ENCODE measurements around the gene BRINP2.

The BRINP2 gene

GRCh38 chr1:177170756-177171535, at the start of gene BRINP2:
Gene BRINP2, plus strand, starts transcription at chr1:177170958. Its CDS starts 58,919 bp downstream, at chr1:177229877.
- H3K4me1 ChIP-seq (ENCODE audit: control insufficient read depth in 2 of 2, insufficient read depth in 2 of 2, low read length in 2 of 2), result peaks cover 0 to 2% of the 10 kb centered on the region in 2 donors
- no peak within 1 kb of the TSS for H3K9ac ChIP-seq (ENCODE audit: low read depth in 1 of 2, low read length in 2 of 2)
- peak within 1 kb of the TSS in 1 of 2 donors; percentile 16 for H3K4me3 ChIP-seq (ENCODE audit: low read length in 2 of 2)
- H3K36me3 ChIP-seq (ENCODE audit: control insufficient read depth in 2 of 2, insufficient read depth in 2 of 2, low read length in 2 of 2), result no peaks in the 10 kb centered on the region
- peaks cover 26 to 41% of the 10 kb centered on the region in 2 donors for H3K27me3 ChIP-seq (ENCODE audit: control insufficient read depth in 2 of 2, insufficient read depth in 2 of 2, low read length in 2 of 2)
- no peaks in the 10 kb centered on the region for H3K9me3 ChIP-seq (ENCODE audit: control insufficient read depth in 2 of 2, low read length in 2 of 2)
- no peak within 1 kb of the TSS for H3K27ac ChIP-seq (ENCODE audit: low read depth in 2 of 2, low read length in 2 of 2)

GRCh38 chr1:177122461-177123251, 48.1 kb upstream of the BRINP2 start:
- Histone ChIP-seq H3K27ac (ENCODE audit: low read depth in 2 of 2, low read length in 2 of 2) (no peak overlapping the region), H3K9me3 (ENCODE audit: control insufficient read depth in 2 of 2, low read length in 2 of 2) (no peaks in the 10 kb centered on the region), H3K27me3 (ENCODE audit: control insufficient read depth in 2 of 2, insufficient read depth in 2 of 2, low read length in 2 of 2) (no peaks in the 10 kb centered on the region), H3K4me3 (ENCODE audit: low read length in 2 of 2) (no peak overlapping the region), H3K36me3 (ENCODE audit: control insufficient read depth in 2 of 2, insufficient read depth in 2 of 2, low read length in 2 of 2) (no peaks in the 10 kb centered on the region), H3K4me1 (ENCODE audit: control insufficient read depth in 2 of 2, insufficient read depth in 2 of 2, low read length in 2 of 2) (no peaks in the 10 kb centered on the region), H3K9ac (ENCODE audit: low read depth in 1 of 2, low read length in 2 of 2) (no peak overlapping the region)

GRCh38 chr1:177124577-177125278, 46.0 kb upstream of the BRINP2 start:
- no peak overlapping the region for H3K27ac ChIP-seq (ENCODE audit: low read depth in 2 of 2, low read length in 2 of 2)
- no peaks in the 10 kb centered on the region for H3K36me3 ChIP-seq (ENCODE audit: control insufficient read depth in 2 of 2, insufficient read depth in 2 of 2, low read length in 2 of 2)
- H3K27me3 ChIP-seq (ENCODE audit: control insufficient read depth in 2 of 2, insufficient read depth in 2 of 2, low read length in 2 of 2), result no peaks in the 10 kb centered on the region
- H3K4me3 ChIP-seq (ENCODE audit: low read length in 2 of 2), result no peak overlapping the region
- H3K9ac ChIP-seq (ENCODE audit: low read depth in 1 of 2, low read length in 2 of 2), result no peak overlapping the region
- no peaks in the 10 kb centered on the region for H3K4me1 ChIP-seq (ENCODE audit: control insufficient read depth in 2 of 2, insufficient read depth in 2 of 2, low read length in 2 of 2)
- H3K9me3 ChIP-seq (ENCODE audit: control insufficient read depth in 2 of 2, low read length in 2 of 2), result no peaks in the 10 kb centered on the region

- H3K9ac ChIP-seq (ENCODE audit: low read depth in 1 of 2, low read length in 2 of 2), result no peak overlapping the region
- H3K4me1 ChIP-seq (ENCODE audit: control insufficient read depth in 2 of 2, insufficient read depth in 2 of 2, low read length in 2 of 2), result no peaks in the 10 kb centered on the region
- no peaks in the 10 kb centered on the region for H3K27me3 ChIP-seq (ENCODE audit: control insufficient read depth in 2 of 2, insufficient read depth in 2 of 2, low read length in 2 of 2)
- H3K27ac ChIP-seq (ENCODE audit: low read depth in 2 of 2, low read length in 2 of 2), result no peak overlapping the region
- H3K36me3 ChIP-seq (ENCODE audit: control insufficient read depth in 2 of 2, insufficient read depth in 2 of 2, low read length in 2 of 2), result no peaks in the 10 kb centered on the region
- no peaks in the 10 kb centered on the region for H3K9me3 ChIP-seq (ENCODE audit: control insufficient read depth in 2 of 2, low read length in 2 of 2)
- no peak overlapping the region for H3K4me3 ChIP-seq (ENCODE audit: low read length in 2 of 2)
Measured at GRCh38 chr1:177126267-177126666, 44.5 kb upstream of the BRINP2 start.

GRCh38 chr1:177128665-177129281, 42.0 kb upstream of the BRINP2 start:
- no peak overlapping the region for H3K27ac ChIP-seq (ENCODE audit: low read depth in 2 of 2, low read length in 2 of 2)
- no peaks in the 10 kb centered on the region for H3K36me3 ChIP-seq (ENCODE audit: control insufficient read depth in 2 of 2, insufficient read depth in 2 of 2, low read length in 2 of 2)
- H3K4me3 ChIP-seq (ENCODE audit: low read length in 2 of 2), result no peak overlapping the region
- no peak overlapping the region for H3K9ac ChIP-seq (ENCODE audit: low read depth in 1 of 2, low read length in 2 of 2)
- no peaks in the 10 kb centered on the region for H3K27me3 ChIP-seq (ENCODE audit: control insufficient read depth in 2 of 2, insufficient read depth in 2 of 2, low read length in 2 of 2)
- no peaks in the 10 kb centered on the region for H3K4me1 ChIP-seq (ENCODE audit: control insufficient read depth in 2 of 2, insufficient read depth in 2 of 2, low read length in 2 of 2)
- H3K9me3 ChIP-seq (ENCODE audit: control insufficient read depth in 2 of 2, low read length in 2 of 2), result no peaks in the 10 kb centered on the region

GRCh38 chr1:177130451-177130945, 40.3 kb upstream of the BRINP2 start:
- H3K9ac ChIP-seq (ENCODE audit: low read depth in 1 of 2, low read length in 2 of 2), result no peak overlapping the region
- no peaks in the 10 kb centered on the region for H3K4me1 ChIP-seq (ENCODE audit: control insufficient read depth in 2 of 2, insufficient read depth in 2 of 2, low read length in 2 of 2)
- no peak overlapping the region for H3K4me3 ChIP-seq (ENCODE audit: low read length in 2 of 2)
- no peaks in the 10 kb centered on the region for H3K36me3 ChIP-seq (ENCODE audit: control insufficient read depth in 2 of 2, insufficient read depth in 2 of 2, low read length in 2 of 2)
- no peak overlapping the region for H3K27ac ChIP-seq (ENCODE audit: low read depth in 2 of 2, low read length in 2 of 2)
- H3K9me3 ChIP-seq (ENCODE audit: control insufficient read depth in 2 of 2, low read length in 2 of 2), result no peaks in the 10 kb centered on the region
- no peaks in the 10 kb centered on the region for H3K27me3 ChIP-seq (ENCODE audit: control insufficient read depth in 2 of 2, insufficient read depth in 2 of 2, low read length in 2 of 2)

- Histone ChIP-seq H3K9ac (ENCODE audit: low read depth in 1 of 2, low read length in 2 of 2) (no peak overlapping the region), H3K27ac (ENCODE audit: low read depth in 2 of 2, low read length in 2 of 2) (no peak overlapping the region), H3K27me3 (ENCODE audit: control insufficient read depth in 2 of 2, insufficient read depth in 2 of 2, low read length in 2 of 2) (no peaks in the 10 kb centered on the region), H3K4me1 (ENCODE audit: control insufficient read depth in 2 of 2, insufficient read depth in 2 of 2, low read length in 2 of 2) (no peaks in the 10 kb centered on the region), H3K36me3 (ENCODE audit: control insufficient read depth in 2 of 2, insufficient read depth in 2 of 2, low read length in 2 of 2) (no peaks in the 10 kb centered on the region), H3K9me3 (ENCODE audit: control insufficient read depth in 2 of 2, low read length in 2 of 2) (no peaks in the 10 kb centered on the region), H3K4me3 (ENCODE audit: low read length in 2 of 2) (no peak overlapping the region)
Measured at GRCh38 chr1:177131723-177132122, 39.0 kb upstream of the BRINP2 start.

GRCh38 chr1:177132141-177132540, 38.6 kb upstream of the BRINP2 start:
- no peaks in the 10 kb centered on the region for H3K36me3 ChIP-seq (ENCODE audit: control insufficient read depth in 2 of 2, insufficient read depth in 2 of 2, low read length in 2 of 2)
- H3K27ac ChIP-seq (ENCODE audit: low read depth in 2 of 2, low read length in 2 of 2), result no peak overlapping the region
- H3K4me3 ChIP-seq (ENCODE audit: low read length in 2 of 2), result no peak overlapping the region
- no peak overlapping the region for H3K9ac ChIP-seq (ENCODE audit: low read depth in 1 of 2, low read length in 2 of 2)
- H3K9me3 ChIP-seq (ENCODE audit: control insufficient read depth in 2 of 2, low read length in 2 of 2), result no peaks in the 10 kb centered on the region
- H3K27me3 ChIP-seq (ENCODE audit: control insufficient read depth in 2 of 2, insufficient read depth in 2 of 2, low read length in 2 of 2), result no peaks in the 10 kb centered on the region
- H3K4me1 ChIP-seq (ENCODE audit: control insufficient read depth in 2 of 2, insufficient read depth in 2 of 2, low read length in 2 of 2), result no peaks in the 10 kb centered on the region

- no peaks in the 10 kb centered on the region for H3K4me1 ChIP-seq (ENCODE audit: control insufficient read depth in 2 of 2, insufficient read depth in 2 of 2, low read length in 2 of 2)
- H3K27ac ChIP-seq (ENCODE audit: low read depth in 2 of 2, low read length in 2 of 2), result no peak overlapping the region
Measured at GRCh38 chr1:177133977-177134538, 36.7 kb upstream of the BRINP2 start.

More at GRCh38 chr1:177133977-177134538, 36.7 kb upstream of the BRINP2 start:
- Histone ChIP-seq H3K4me3 (ENCODE audit: low read length in 2 of 2) (no peak overlapping the region), H3K36me3 (ENCODE audit: control insufficient read depth in 2 of 2, insufficient read depth in 2 of 2, low read length in 2 of 2) (no peaks in the 10 kb centered on the region), H3K9me3 (ENCODE audit: control insufficient read depth in 2 of 2, low read length in 2 of 2) (no peaks in the 10 kb centered on the region), H3K9ac (ENCODE audit: low read depth in 1 of 2, low read length in 2 of 2) (no peak overlapping the region), H3K27me3 (ENCODE audit: control insufficient read depth in 2 of 2, insufficient read depth in 2 of 2, low read length in 2 of 2) (no peaks in the 10 kb centered on the region)

All from mucosa of rectum (tissue), 2 donors.